Gastroesophageal sphincter (tissue), 3 donors: Measurements from ENCODE around the gene EXOC2.

Experiments used
- CTCF ChIP-seq, 4 experiments: fragments of 200-600 bp in 2 of 4; fragments of 450-650 bp in 2 of 4; sonication (generic) in 1 of 4; IDR thresholded peaks; one replicate each; pipeline ENCODE4 v1.5.1; 2017 to 2019; ENCODE audit warnings: antibody characterized with exemption in 4 of 4, mild to moderate bottlenecking in 2 of 4, moderate library complexity in 2 of 4
- EP300 ChIP-seq: sonication (generic); formaldehyde crosslinking; IDR thresholded peaks from one replicate; pipeline ENCODE4 v1.6.1; 2017; ENCODE audit warnings: antibody characterized with exemption, mild to moderate bottlenecking

GRCh38 chr6:599576-600448 lies 93.1 kb downstream of the EXOC2 start:
- no peak for TF ChIP-seq CTCF (IDR thresholded peaks at IDR 0.05)
- no peak for TF ChIP-seq EP300
